GM06990 (cell line): ENCODE measurements around the gene SLC39A7.

Experiments used
- DNase-seq: peaks from one replicate; pipeline ENCODE4 v3.0.0-alpha.2; 2011; ENCODE audit not compliant: insufficient read length; ENCODE audit errors: extremely low read depth
- H3K27me3 ChIP-seq: replicated peaks from 2 replicates; pipeline ENCODE4 v1.6.0; 2011; ENCODE audit warnings: low read length; ENCODE audit not compliant: control insufficient read depth, insufficient read depth
- H3K36me3 ChIP-seq: 2 replicates; pipeline ENCODE4 v1.5.1; 2011; ENCODE audit warnings: low read length; ENCODE audit not compliant: control insufficient read depth, insufficient read depth
- H3K4me3 ChIP-seq: replicated peaks from 2 replicates; pipeline ENCODE4 v1.5.1; 2011; ENCODE audit warnings: low read depth, mild to moderate bottlenecking, control low read depth, low read length
- TF ChIP-seq, protein P1 (sequence below): IDR thresholded peaks from 2 replicates; pipeline ENCODE4 v1.5.1; 2011; ENCODE audit warnings: low read length, control low read depth, mild to moderate bottlenecking, inconsistent platforms; ENCODE audit not compliant: insufficient read depth, poor library complexity, severe bottlenecking

Gene SLC39A7

DNA sequence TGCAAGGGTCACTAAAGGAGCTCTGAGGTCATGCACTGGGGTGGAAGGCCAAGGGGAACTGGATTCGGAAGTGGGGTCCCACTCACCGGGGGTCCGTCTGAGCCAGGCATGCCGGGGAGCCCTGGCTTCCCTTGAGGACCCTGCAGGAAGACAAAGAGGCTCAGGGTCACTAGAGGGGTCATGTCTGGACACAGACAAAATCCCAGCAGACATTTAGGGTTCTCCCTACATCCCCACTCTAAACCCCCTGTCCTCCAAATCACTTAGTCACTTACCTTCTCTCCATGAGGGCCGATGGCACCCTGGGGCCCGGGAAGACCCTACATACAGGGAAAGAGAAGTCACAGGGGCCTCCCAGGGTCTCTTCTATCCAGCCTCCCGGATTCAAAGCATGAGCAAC is 23.8 kb upstream of the SLC39A7 start:
- TF ChIP-seq, protein P1, sequence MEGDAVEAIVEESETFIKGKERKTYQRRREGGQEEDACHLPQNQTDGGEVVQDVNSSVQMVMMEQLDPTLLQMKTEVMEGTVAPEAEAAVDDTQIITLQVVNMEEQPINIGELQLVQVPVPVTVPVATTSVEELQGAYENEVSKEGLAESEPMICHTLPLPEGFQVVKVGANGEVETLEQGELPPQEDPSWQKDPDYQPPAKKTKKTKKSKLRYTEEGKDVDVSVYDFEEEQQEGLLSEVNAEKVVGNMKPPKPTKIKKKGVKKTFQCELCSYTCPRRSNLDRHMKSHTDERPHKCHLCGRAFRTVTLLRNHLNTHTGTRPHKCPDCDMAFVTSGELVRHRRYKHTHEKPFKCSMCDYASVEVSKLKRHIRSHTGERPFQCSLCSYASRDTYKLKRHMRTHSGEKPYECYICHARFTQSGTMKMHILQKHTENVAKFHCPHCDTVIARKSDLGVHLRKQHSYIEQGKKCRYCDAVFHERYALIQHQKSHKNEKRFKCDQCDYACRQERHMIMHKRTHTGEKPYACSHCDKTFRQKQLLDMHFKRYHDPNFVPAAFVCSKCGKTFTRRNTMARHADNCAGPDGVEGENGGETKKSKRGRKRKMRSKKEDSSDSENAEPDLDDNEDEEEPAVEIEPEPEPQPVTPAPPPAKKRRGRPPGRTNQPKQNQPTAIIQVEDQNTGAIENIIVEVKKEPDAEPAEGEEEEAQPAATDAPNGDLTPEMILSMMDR = no peak
- Histone ChIP-seq H3K4me3 (no peak overlapping the region), H3K36me3 (no peaks in the 10 kb centered on the region), H3K27me3 (no peaks in the 10 kb centered on the region; the same call in none of the 2 replicates)
- DNase-seq = no peak

DNA sequence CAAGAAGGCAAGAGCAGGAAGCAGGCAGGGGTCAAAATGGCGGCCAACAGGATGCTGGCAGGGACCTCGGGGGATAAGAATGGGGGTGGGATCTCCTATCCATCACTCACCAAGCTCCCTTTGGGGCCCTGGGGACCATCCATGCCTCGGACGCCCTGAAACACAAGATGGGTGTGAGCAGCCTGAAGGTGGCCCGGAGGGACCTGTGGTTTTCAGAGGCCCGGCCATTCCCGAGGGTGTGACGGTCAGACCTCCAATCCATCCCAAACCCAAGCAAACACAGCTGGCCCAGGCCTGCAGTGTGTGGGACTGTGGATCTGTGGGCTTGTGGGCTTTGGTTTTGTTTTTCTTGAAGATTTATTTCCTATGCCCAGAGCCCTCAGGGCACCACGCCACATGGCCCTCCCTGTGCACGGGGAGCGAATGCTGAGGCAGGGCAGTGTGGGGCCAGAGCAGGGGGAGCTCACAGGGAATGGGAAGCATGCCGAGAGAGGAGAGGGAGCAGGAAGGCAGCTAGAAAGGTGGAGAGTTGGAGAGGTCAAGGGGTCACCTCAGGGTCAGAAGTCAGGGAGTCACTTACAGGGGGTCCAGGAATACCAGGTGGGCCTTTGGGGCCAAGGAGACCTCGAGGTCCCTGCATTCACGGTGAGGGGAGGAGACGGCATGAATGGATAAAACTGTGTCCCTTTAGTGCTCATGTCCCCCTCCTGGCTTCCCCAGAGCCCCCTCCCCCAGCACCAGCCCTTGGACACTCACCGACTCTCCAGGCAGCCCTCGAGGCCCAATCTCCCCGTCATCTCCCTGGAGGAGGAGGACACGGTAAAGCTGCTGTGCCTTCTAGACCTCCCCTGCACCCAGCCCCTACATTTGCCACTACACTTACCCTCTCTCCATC is 22.9 kb upstream of the SLC39A7 start:
- H3K36me3 ChIP-seq = no peaks in the 10 kb centered on the region
- TF ChIP-seq, protein P1 = no peak
- no peaks in the 10 kb centered on the region; the same call in none of the 2 replicates for H3K27me3 ChIP-seq
- H3K4me3 ChIP-seq = no peak overlapping the region
- no peak for DNase-seq

DNA sequence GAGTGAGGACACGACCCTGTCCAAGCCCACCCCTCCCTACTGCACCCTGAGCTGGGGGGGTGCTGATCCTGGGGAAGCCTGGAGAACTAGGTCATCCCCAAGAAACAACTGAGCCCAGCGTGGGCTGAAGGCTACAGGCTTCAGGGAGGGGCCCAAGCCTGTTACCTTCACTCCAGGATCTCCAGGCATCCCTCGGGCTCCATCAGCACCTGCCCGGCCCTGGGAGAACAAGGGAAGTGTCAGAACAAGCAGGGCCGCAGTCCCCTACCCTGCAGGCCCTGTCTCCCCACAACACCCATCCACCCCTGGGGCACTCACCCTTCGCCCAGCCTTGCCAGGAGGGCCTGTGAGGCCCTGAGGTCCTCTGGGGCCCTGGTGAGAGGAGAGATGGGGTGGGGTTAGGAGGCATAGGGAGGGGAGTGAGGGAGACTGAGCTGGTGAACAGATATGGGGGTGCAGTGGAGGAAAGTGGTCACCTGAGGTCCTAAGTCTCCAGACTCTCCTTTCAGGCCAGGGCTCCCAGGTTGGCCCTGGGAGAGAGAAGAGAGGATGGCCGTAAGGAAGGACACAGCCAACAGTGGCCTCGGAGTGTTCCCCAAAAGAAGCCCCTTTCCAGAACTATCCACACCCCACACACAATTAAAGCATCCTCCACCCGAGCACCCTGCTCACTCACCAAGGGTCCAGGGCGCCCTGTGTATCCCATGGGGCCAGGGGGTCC is 21.8 kb upstream of the SLC39A7 start:
- H3K27me3 ChIP-seq = no peaks in the 10 kb centered on the region; the same call in none of the 2 replicates
- no peak for DNase-seq
- no peak overlapping the region for H3K4me3 ChIP-seq
- TF ChIP-seq, protein P1 = no peak
- no peaks in the 10 kb centered on the region for H3K36me3 ChIP-seq

DNA sequence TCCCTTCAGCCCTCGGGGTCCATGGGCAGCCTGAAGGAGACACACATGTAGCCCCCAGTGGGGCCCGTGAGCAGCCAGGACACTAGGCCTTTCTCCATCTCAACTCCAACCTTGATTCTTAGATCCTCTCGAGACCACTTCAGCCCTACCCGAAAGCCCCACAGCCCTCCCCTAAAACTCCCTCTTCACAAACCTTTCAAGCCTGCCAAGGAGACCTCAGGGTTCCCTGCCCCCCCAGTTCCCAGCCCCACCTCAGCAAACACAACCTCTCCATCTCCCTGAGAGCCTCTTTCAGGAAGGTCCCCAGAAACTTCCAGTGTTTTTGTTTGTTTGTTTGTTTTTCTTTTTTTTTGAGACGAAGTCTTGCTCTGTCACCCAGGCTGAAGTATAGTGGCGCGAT is 19.5 kb upstream of the SLC39A7 start:
- no peaks in the 10 kb centered on the region for H3K27me3 ChIP-seq
- TF ChIP-seq, protein P1 = no peak
- H3K36me3 ChIP-seq = no peaks in the 10 kb centered on the region
- no peak for DNase-seq
- no peak overlapping the region for H3K4me3 ChIP-seq

DNA sequence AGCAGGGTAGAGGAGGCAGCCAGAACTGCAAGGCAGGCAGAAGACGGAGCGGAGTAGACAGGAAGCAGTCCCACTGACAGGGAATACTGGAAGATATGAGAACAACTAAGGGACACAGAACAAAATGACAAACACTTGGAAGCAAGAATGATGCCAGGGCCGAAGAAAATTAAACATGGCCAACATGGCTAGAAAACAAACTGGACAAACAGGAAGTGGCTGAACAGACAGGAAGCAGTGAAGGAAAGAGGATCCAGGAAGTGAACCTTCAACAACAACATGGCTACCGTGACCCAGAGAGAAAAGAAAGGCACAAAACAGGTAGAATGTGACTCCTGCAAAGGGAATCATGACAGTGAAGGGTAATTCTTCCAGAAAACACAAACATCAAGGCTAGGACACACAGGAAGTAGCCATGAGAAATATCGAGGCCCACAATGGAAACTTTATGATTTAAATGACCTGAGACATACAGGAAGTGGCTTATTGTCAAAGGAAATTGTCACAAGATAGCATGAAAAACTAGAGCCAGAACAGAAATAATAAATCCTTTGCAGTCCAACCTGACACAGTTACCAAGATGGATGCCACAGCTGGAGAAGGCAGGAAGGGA is 17.5 kb upstream of the SLC39A7 start:
- H3K36me3 ChIP-seq = no peaks in the 10 kb centered on the region
- no peak overlapping the region for H3K4me3 ChIP-seq
- DNase-seq = no peak
- TF ChIP-seq, protein P1 = no peak
- no peaks in the 10 kb centered on the region; the same call in 1 of the 2 replicates for H3K27me3 ChIP-seq
